HAP-1 (cell line): ENCODE results near the gene SDCBP2.

Experiments
- DNase-seq, 2 experiments: peaks; one replicate each; pipeline ENCODE4 v3.0.0-alpha.2; 2016 to 2020; ENCODE audit warnings: low spot score in 2 of 2
- H3K27me3 ChIP-seq: fragments of 250-450 bp; sonication (Bioruptor Pico); 2 replicates; pipeline ENCODE4 v1.5.1; 2020; ENCODE audit warnings: low read depth, mild to moderate bottlenecking, moderate library complexity
- H3K36me3 ChIP-seq: fragments of 250-450 bp; sonication (Bioruptor Pico); replicated peaks from 2 replicates; pipeline ENCODE4 v1.5.1; 2020; ENCODE audit warnings: mild to moderate bottlenecking
- H3K4me1 ChIP-seq: fragments of 250-450 bp; sonication (Bioruptor Pico); 2 replicates; pipeline ENCODE4 v1.5.1; 2020; ENCODE audit warnings: mild to moderate bottlenecking
- H3K4me3 ChIP-seq: fragments of 250-450 bp; sonication (Bioruptor Pico); 2 replicates; pipeline ENCODE4 v1.5.1; 2020; ENCODE audit warnings: mild to moderate bottlenecking, moderate library complexity
- H3K9me3 ChIP-seq: fragments of 250-450 bp; sonication (Bioruptor Pico); 2 replicates; pipeline ENCODE4 v1.5.1; 2020; ENCODE audit warnings: mild to moderate bottlenecking, moderate library complexity
- in situ Hi-C: fragments of 300-500 bp; cut with MboI; formaldehyde crosslinking; loops from 3 replicates; pipeline ENCODE4 v1.14.3; 2020; ENCODE audit warnings: low sequenced_read_pairs, inconsistent platforms, mixed read lengths

SDCBP2 gene, protein sequence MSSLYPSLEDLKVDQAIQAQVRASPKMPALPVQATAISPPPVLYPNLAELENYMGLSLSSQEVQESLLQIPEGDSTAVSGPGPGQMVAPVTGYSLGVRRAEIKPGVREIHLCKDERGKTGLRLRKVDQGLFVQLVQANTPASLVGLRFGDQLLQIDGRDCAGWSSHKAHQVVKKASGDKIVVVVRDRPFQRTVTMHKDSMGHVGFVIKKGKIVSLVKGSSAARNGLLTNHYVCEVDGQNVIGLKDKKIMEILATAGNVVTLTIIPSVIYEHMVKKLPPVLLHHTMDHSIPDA

DNA sequence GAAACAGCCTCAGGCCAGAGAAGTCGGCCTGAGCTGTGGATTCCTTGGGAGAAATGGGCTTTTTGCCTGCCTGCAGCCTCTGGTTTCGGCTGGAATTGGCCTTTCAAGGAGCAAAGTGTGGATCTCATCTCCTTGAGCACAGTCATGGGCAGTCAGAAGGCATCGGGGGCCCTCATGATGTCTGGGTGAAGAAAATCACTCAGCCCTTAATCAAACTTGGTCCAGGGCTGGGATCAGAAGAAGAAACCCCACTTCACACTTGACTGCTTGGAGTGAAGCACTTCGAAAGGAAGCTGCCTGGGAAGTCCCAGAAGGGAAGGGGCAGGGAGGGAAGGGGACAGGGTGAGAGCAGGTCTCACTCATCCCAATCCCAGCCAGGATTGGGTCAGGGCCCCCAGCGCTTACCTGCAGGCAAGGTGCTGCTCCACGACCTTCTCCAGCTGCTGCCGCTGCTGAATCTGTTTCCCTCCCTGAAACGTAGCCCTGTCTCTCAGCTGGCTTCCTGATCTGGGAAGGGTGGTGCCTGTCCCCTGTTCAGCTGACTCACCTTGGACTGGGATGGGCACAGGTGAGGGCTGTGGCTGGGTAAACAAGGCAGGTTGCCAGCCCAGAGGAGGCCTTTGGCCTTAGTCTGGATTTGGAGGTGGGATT lies at the start of gene SDCBP2:
Gene SDCBP2 (minus strand): TSS at position 460 of the 651 bp plus-strand sequence. CDS start 8,723 bp downstream, outside the sequence.
- DNase-seq: peak in 1 of 2 experiments; percentile 4
- Histone ChIP-seq H3K27me3 (no peaks in the 10 kb centered on the region), H3K9me3 (no peaks in the 10 kb centered on the region), H3K36me3 (peaks cover 17% of the 10 kb centered on the region), H3K4me1 (peaks cover 18% of the 10 kb centered on the region), H3K4me3 (no peak within 1 kb of the TSS)
- in situ Hi-C loops: no loop called here

DNA sequence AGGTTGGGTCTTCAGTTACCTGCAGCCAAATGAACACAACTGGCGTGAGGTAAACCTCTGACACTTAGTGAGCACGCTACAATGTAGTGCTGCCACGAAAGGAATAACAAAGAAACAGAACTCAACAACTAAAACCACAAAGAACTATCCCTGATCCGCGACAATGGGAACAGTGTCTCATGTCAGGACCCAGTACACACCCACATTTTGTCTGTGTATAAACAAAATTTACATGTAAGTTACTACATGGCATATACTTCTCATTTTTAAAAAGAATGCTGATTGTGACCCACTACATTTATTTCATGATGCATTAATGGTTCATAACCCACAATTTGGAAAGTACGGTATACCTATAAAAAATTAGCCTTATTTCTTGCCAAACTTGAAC lies 49.8 kb upstream of the SDCBP2 start:
- Histone ChIP-seq H3K27me3 (no peaks in the 10 kb centered on the region), H3K9me3 (no peaks in the 10 kb centered on the region), H3K4me1 (peaks cover 4% of the 10 kb centered on the region; the same call in 1 of the 2 replicates), H3K4me3 (no peak overlapping the region), H3K36me3 (peaks cover 20% of the 10 kb centered on the region)
- in situ Hi-C loops: no loop called here
- no peak for DNase-seq

DNA sequence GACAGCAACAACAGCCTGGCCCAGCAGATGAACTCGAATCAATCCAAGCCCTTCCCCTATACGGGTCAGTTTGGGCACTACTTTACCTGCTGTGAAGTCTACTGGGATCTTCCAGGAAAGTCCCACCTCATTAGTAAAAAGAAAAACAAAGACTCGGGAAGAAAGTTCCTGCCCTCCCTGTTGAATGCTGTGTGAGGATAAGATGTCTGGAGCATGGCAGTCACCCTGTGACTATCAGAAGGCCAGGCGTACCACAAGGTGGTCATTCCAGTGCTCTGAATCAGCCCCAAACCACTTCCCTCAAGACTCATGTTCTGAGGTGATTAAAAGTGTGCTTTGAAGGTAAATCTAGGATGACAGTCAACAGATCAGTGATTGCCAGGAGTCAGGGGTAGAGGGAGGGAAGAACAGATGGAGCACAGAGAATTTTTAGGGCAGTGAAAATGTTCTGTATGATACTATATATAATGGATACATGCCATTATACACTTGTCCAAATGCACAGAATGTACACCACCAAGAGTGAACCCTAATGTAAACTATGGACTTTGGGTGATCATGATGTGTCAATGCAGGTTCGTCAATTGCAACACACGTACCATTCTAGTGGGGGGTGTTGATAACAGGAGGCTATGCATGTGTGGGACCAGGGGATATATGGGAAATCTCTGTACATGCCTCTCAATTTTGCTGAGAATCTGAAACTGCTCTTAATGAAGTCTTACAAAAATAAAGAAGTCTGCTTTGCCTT lies 49.2 kb upstream of the SDCBP2 start:
- Histone ChIP-seq H3K36me3 (peaks cover 26% of the 10 kb centered on the region), H3K4me1 (peaks cover 4% of the 10 kb centered on the region; the same call in 1 of the 2 replicates), H3K9me3 (no peaks in the 10 kb centered on the region), H3K27me3 (no peaks in the 10 kb centered on the region), H3K4me3 (no peak overlapping the region)
- in situ Hi-C loops: no loop called here
- DNase-seq: no peak

DNA sequence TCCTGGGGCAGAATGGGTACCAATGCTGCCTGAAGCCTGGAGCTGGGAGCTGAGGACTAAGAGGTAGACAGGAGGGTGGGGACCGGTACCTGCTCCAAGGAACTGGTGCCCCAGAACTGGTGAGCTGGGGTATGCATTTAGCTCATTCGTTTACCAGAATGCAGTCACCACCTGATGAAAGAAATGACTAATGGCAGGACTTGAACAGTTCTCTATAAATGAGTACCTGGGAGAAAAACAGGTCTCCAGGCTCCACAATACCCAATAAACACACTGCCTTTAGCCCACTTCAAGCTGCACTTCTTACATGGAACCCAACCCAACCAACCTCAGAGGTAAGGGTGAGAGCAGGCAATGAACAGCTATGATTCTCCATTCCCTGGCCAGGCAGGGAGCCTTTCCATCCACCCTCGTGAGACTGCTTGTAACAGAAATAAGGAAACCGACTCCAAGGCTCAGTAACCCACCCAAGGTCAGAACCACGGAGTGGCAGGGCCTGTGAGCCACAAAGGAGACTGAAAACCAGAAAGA lies 48.5 kb upstream of the SDCBP2 start:
- H3K36me3 ChIP-seq: peaks cover 32% of the 10 kb centered on the region
- H3K4me1 ChIP-seq: peaks cover 4% of the 10 kb centered on the region; the same call in 1 of the 2 replicates
- no peaks in the 10 kb centered on the region for H3K9me3 ChIP-seq
- in situ Hi-C loops: no loop called here
- no peaks in the 10 kb centered on the region for H3K27me3 ChIP-seq
- H3K4me3 ChIP-seq: no peak overlapping the region
- no peak for DNase-seq

DNA sequence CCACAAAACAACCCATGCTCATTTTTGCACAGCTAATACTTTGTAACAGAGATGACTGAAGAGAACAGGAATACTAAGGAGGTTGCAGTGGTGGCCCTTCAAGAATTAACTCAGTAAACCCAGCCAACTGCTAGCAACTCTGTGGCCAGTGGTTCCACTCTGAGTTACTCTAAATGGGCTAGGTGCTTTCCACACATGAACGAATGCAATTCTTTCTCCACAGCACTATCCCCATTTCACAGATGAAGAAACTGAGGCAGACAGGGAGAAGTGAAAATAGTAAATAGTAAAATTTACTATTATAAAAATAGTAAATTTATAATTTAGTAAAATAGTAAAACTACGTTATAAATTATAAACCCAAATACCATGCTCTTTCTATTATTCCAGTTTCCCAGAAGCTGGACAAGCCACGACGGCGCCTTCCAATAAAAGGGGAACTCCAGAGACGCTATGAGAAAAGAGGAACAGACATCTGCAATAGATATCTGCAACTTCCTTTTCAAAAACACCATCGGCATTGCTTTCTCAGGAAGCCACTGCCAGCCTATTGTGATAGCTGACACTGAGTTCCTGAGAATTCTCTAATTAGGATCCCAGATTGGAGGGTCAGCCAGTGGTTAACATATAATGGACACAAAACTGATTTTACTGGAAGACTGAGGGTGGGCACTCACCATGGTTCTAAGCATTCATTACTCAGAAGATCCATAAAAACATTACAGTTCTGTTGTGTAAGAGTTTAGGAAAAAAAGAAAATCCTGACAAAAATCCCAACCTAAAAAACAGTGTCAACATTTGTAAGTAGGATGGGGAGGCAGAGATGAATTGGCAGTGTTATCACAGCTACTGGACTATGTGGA lies 47.7 kb upstream of the SDCBP2 start:
- no peak for DNase-seq
- Histone ChIP-seq H3K4me3 (no peak overlapping the region), H3K27me3 (no peaks in the 10 kb centered on the region), H3K36me3 (peaks cover 39% of the 10 kb centered on the region), H3K4me1 (peaks cover 4% of the 10 kb centered on the region; the same call in 1 of the 2 replicates), H3K9me3 (no peaks in the 10 kb centered on the region)
- in situ Hi-C loops: no loop called here

DNA sequence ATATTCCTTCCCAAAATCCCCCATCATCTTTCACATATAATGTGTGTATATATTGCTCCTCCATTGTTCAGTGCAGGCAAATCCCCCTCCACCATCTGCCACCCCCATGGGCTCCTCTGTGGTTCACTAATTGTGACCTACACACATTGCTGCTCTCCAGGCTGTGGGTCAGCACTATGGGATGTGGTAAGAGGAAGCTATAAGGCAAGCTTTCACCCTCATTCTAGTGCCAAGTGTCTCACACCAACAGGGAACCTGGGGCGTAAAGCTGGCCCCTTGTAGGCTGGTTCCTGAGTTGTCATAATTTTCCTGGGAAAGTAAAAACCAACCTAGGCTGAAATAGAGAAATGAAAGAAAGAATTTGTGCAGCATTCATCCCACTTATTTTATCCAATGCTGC lies 47.1 kb upstream of the SDCBP2 start:
- peaks cover 4% of the 10 kb centered on the region; the same call in 1 of the 2 replicates for H3K4me1 ChIP-seq

DNA sequence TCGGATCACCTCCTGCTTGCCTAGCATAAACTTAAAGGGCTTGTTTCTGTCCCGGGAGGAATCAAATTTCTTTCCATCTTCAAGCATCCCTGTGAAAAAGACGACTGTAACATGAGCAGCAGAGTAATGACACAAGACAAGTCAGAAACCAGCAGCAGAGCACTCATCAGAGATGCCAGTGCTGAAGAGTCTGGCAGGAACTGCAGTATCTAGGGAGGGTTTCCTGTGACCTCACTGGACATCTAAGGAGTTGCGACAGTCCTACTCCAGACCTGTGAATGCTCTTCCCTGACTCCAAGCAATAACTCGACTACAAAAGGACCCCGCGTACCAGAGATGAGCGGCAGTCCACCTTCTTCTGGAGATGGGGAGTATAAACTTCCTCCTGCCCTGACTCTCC lies 46.6 kb upstream of the SDCBP2 start:
- no peak for DNase-seq
- in situ Hi-C loops: no loop called here
- peaks cover 4% of the 10 kb centered on the region; the same call in 1 of the 2 replicates for H3K4me1 ChIP-seq

More for the DNA sequence above, 47.1 kb upstream of the SDCBP2 start:
- Histone ChIP-seq H3K27me3 (no peaks in the 10 kb centered on the region), H3K4me3 (no peak overlapping the region), H3K9me3 (no peaks in the 10 kb centered on the region), H3K36me3 (peaks cover 45% of the 10 kb centered on the region)
- in situ Hi-C loops: no loop called here
- DNase-seq: no peak

DNA sequence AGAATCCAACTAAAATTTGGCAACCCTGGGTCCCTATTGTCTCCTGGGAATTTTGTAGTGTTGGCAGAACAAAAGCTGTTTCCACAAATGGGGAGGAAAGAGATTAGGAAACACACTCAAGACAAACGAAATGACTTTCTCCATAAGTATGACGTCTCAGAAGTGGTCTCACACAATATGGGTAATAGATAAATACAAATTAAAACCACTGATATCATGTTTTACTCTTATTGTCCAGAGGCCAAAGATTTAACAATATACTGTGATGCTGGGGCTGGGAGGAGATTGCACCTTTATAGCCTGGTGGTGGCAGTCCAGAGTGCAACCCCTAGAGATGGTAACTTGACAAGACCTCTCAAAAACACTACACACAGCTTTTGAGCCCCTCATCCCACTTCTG lies 45.3 kb upstream of the SDCBP2 start:
- no peak for DNase-seq
- H3K4me1 ChIP-seq: peaks cover 4% of the 10 kb centered on the region; the same call in 1 of the 2 replicates
- H3K9me3 ChIP-seq: no peaks in the 10 kb centered on the region
- peaks cover 57% of the 10 kb centered on the region for H3K36me3 ChIP-seq
- H3K27me3 ChIP-seq: no peaks in the 10 kb centered on the region
- in situ Hi-C loops: no loop called here
- no peak overlapping the region for H3K4me3 ChIP-seq

More for the DNA sequence above, 46.6 kb upstream of the SDCBP2 start:
- peaks cover 50% of the 10 kb centered on the region for H3K36me3 ChIP-seq
- H3K4me3 ChIP-seq: no peak overlapping the region
- H3K27me3 ChIP-seq: no peaks in the 10 kb centered on the region
- H3K9me3 ChIP-seq: no peaks in the 10 kb centered on the region

DNA sequence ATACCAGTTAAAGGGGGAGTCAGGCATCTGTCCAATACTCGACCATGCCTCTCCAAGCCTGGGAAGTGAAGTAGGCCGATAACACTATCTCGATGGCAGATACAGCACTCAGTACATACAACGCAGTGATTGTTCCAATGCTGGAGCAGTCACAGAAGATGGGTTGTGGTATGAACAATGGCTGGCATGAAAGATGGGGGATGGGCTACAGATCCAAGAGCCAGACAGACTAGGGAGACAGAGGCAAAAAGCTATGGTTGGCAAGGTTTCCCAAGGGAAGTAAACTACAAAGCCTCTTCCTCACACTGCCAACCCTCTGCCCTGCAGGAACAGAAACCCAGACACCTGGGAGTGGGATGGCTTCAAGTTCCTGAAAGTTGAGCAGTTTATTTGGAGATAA lies 44.7 kb upstream of the SDCBP2 start:
- Histone ChIP-seq H3K36me3 (peaks cover 60% of the 10 kb centered on the region), H3K27me3 (no peaks in the 10 kb centered on the region), H3K9me3 (no peaks in the 10 kb centered on the region), H3K4me3 (no peak overlapping the region), H3K4me1 (peaks cover under 1% of the 10 kb centered on the region; the same call in 1 of the 2 replicates)
- in situ Hi-C loops: no loop called here
- no peak for DNase-seq

DNA sequence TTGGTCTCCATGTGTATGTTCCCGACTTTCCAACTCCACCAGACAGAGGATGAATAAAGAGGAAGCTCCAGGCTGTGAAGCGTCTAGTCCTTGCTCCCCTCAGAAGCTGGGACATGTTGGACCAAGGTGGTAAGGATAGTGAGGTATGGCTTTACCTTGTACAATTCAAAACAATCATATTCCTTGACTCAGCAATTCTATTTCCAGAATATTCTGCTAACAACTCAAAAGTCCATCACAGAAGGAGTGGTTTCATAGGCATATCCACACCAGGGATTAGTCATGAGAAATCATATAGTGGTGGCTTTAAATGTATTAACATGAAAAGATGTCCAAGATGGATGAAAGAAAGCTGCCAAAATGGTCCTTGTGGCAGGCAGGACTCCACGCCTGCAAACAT lies 44.1 kb upstream of the SDCBP2 start:
- Histone ChIP-seq H3K27me3 (no peaks in the 10 kb centered on the region), H3K9me3 (no peaks in the 10 kb centered on the region), H3K4me1 (no peaks in the 10 kb centered on the region), H3K4me3 (no peak overlapping the region), H3K36me3 (peaks cover 66% of the 10 kb centered on the region)
- in situ Hi-C loops: no loop called here
- DNase-seq: no peak

DNA sequence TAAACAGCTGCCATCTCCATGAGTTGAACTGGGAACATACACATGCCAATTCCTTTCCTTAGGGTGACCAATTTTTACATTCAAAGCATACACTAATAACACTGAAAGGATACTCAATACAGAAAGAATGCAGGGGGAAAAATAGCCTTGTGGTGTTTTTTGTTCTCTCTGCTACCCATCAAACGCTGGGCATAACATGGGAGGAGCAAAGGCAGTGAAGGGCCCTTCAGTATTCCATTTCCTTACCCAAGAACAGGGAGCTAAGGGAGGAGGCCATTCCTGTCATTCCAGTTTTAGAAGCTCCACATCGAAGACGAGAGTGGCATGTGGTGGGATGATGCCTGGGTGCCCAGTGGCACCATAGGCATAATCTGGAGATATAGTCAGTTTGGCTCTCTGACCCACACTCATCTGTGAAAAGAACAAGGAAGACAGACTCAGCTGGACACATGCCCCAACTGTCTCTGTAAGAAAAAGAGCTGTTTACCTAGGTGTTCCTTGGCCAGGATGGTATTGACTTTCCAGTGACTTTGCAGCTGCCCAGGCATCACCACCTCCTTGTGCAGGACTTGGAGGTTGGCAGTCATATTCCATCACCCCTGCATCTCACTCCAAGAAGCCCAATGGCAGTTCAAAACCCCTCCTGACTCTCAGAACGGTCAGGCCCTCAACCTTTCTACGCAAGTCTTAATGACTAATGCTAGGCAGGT lies 43.0 kb upstream of the SDCBP2 start:
- Histone ChIP-seq H3K9me3 (no peaks in the 10 kb centered on the region), H3K4me3 (no peak overlapping the region), H3K36me3 (peaks cover 74% of the 10 kb centered on the region), H3K4me1 (no peaks in the 10 kb centered on the region), H3K27me3 (no peaks in the 10 kb centered on the region)
- in situ Hi-C loops: no loop called here
- no peak for DNase-seq

DNA sequence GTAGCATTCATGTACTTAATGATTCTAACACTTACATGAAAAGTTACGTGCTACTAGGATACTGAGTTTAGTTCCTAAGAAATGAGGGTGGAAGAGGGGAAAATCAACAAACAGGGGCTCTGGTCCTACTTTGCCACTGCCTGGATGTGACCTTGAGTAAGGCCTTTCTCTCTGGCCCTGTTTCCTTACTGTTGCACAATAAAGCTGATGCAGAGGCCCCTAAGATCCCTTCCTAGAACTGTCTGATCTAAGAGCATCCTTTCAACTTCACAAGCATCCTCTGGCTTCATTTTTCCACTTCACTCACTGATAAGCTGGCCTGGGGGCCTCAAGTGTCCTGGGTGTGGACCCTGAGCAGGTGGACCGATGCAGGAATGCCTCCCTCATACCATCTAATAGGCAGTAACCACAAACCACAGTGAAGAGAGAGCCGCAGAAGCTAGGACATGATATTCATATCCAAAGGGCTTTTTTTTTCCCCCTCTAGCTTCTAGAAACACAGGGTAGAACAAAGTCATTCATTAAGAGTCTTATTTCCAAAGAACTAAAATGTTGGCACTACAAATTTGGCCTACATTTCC lies 42.4 kb upstream of the SDCBP2 start:
- Histone ChIP-seq H3K36me3 (peaks cover 75% of the 10 kb centered on the region), H3K4me1 (no peaks in the 10 kb centered on the region)
- in situ Hi-C loops: no loop called here

More for the DNA sequence above, 42.4 kb upstream of the SDCBP2 start:
- no peak for DNase-seq
- no peaks in the 10 kb centered on the region for H3K27me3 ChIP-seq
- H3K9me3 ChIP-seq: no peaks in the 10 kb centered on the region
- H3K4me3 ChIP-seq: no peak overlapping the region
